Renal pelvis (tissue), 12 donors: ENCODE data around the gene JUN. TPM values are rescaled to one million over a fixed set of nuclear protein-coding genes. Genes with fewer than 3 reads are reported as not detected.

ENCODE experiments used
- DNase-seq: peaks from one replicate; pipeline ENCODE4 v3.0.0-alpha.2; 2013
- long read RNA-seq, 16 experiments: transcript quantifications; one replicate each; lab custom pipeline, GENCODE V29; 2026
- polyA plus RNA-seq, 3 donors: library from polyadenylated mRNA; unstranded; fragments of 120-200 nt; gene quantifications; one replicate each; pipeline ENCODE4 v1.2.1, GENCODE V29; 2013; ENCODE audit not compliant: insufficient read length in 3 of 3

The JUN gene
- polyA plus RNA-seq: 10 to 100 TPM; 71.7 to 96.1 (median 79.8) TPM
- long read RNA-seq, donor 1, transcript JUN-201 (1 exons, 3,540 nt): major isoform, 121 of 121 reads
- long read RNA-seq, donor 1, partial matches to known transcripts: 0 of 121 reads
- long read RNA-seq, donor 1, other reads (novel, unspliced or antisense): 0 of 121 reads
- long read RNA-seq, donor 2, transcript JUN-201 (1 exons, 3,540 nt): major isoform, 167 of 167 reads
- long read RNA-seq, donor 2, partial matches to known transcripts: 0 of 167 reads
- long read RNA-seq, donor 2, other reads (novel, unspliced or antisense): 0 of 167 reads
- long read RNA-seq, donor 3, transcript JUN-201 (1 exons, 3,540 nt): major isoform, 189 of 189 reads
- long read RNA-seq, donor 3, partial matches to known transcripts: 0 of 189 reads
- long read RNA-seq, donor 3, other reads (novel, unspliced or antisense): 0 of 189 reads
- long read RNA-seq, donor 4, transcript JUN-201 (1 exons, 3,540 nt): major isoform, 366 of 366 reads
- long read RNA-seq, donor 4, partial matches to known transcripts: 0 of 366 reads
- long read RNA-seq, donor 4, other reads (novel, unspliced or antisense): 0 of 366 reads
- long read RNA-seq, donor 5, transcript JUN-201 (1 exons, 3,540 nt): major isoform, 307 of 307 reads
- long read RNA-seq, donor 5, partial matches to known transcripts: 0 of 307 reads
- long read RNA-seq, donor 5, other reads (novel, unspliced or antisense): 0 of 307 reads
- long read RNA-seq, donor 6, transcript JUN-201 (1 exons, 3,540 nt): major isoform, 164 of 164 reads
- long read RNA-seq, donor 6, partial matches to known transcripts: 0 of 164 reads
- long read RNA-seq, donor 6, other reads (novel, unspliced or antisense): 0 of 164 reads
- long read RNA-seq, donor 7, transcript JUN-201 (1 exons, 3,540 nt): major isoform, 348 of 348 reads
- long read RNA-seq, donor 7, partial matches to known transcripts: 0 of 348 reads
- long read RNA-seq, donor 7, other reads (novel, unspliced or antisense): 0 of 348 reads
- long read RNA-seq, donor 8, transcript JUN-201 (1 exons, 3,540 nt): major isoform, 1,734 of 1,734 reads
- long read RNA-seq, donor 8, partial matches to known transcripts: 0 of 1,734 reads
- long read RNA-seq, donor 8, other reads (novel, unspliced or antisense): 0 of 1,734 reads
- long read RNA-seq, donor 9, transcript JUN-201 (1 exons, 3,540 nt): major isoform, 737 of 737 reads
- long read RNA-seq, donor 9, partial matches to known transcripts: 0 of 737 reads
- long read RNA-seq, donor 9, other reads (novel, unspliced or antisense): 0 of 737 reads
- long read RNA-seq, donor 10, transcript JUN-201 (1 exons, 3,540 nt): major isoform, 154 of 154 reads
- long read RNA-seq, donor 10, partial matches to known transcripts: 0 of 154 reads
- long read RNA-seq, donor 10, other reads (novel, unspliced or antisense): 0 of 154 reads
- long read RNA-seq, donor 11, transcript JUN-201 (1 exons, 3,540 nt): major isoform, 158 of 158 reads
- long read RNA-seq, donor 11, partial matches to known transcripts: 0 of 158 reads
- long read RNA-seq, donor 11, other reads (novel, unspliced or antisense): 0 of 158 reads
- long read RNA-seq, donor 12, transcript JUN-201 (1 exons, 3,540 nt): major isoform, 257 of 257 reads
- long read RNA-seq, donor 12, partial matches to known transcripts: 0 of 257 reads
- long read RNA-seq, donor 12, other reads (novel, unspliced or antisense): 0 of 257 reads
- long read RNA-seq, donor 13, transcript JUN-201 (1 exons, 3,540 nt): major isoform, 136 of 136 reads
- long read RNA-seq, donor 13, partial matches to known transcripts: 0 of 136 reads
- long read RNA-seq, donor 13, other reads (novel, unspliced or antisense): 0 of 136 reads
- long read RNA-seq, donor 14: 0 reads
- long read RNA-seq, donor 15, transcript JUN-201 (1 exons, 3,540 nt): major isoform, 1,112 of 1,112 reads
- long read RNA-seq, donor 15, partial matches to known transcripts: 0 of 1,112 reads
- long read RNA-seq, donor 15, other reads (novel, unspliced or antisense): 0 of 1,112 reads
- long read RNA-seq, donor 16, transcript JUN-201 (1 exons, 3,540 nt): major isoform, 336 of 336 reads
- long read RNA-seq, donor 16, partial matches to known transcripts: 0 of 336 reads
- long read RNA-seq, donor 16, other reads (novel, unspliced or antisense): 0 of 336 reads

DNA sequence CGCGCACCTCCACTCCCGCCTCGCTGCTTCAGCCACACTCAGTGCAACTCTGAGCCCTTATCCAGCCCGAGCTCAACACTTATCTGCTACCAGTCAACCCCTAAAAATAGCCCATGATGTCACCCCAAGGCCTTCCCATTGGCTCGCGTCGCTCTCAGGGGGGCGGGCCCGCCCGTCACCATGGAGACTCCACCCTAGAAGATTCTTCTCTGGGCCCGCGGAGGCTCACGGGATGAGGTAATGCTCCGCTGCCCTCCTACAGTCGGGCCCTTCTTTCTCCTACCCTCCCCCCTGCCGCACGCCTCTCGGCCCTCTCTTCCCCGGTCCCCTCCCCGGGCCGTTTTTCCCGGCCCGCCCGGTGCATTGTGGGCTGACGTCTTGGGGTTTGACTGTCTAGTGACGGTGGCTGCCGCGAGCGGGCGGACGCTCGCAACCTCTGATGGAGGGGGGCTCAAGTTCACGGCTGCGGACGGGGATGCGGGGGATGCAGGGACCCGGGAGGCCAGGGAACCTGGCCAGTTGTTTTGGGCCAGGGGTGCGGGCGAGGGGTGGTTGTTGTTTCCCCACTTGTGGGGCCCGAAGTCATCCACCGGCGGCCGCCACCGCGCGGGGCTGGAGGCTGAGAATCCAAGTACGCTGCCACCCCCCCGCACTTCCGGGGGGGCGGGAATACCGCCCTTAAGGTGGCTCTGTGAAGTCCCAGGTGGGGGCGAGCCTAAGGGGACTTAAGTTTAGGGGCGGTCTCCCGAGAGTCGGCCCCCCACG lies at the start of gene JUN:
TSS of gene JUN (minus strand) at position 55 of the 765 bp plus-strand sequence. CDS start 977 bp downstream, outside the sequence.
- DNase-seq: peak; percentile 100

DNA sequence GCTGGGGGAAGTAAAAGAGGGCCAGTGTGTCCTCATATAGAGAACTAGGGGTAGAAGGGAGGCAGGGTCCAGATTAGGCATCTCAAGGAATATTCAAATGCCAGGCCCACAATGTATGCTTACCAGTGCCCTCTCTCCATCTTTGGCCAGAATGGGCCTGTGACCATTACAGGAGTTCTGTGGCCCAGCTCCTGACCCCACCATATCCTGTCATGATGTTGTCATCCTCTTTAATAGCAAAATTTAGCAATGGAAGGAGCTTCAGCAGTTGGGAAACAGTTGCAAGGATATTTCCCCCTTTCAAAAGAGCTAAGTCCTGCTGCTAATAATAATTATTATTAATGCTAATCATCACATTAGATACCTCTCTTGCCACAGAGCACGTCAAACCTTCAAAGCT lies 49.3 kb upstream of the JUN start:
- DNase-seq: no peak

DNA sequence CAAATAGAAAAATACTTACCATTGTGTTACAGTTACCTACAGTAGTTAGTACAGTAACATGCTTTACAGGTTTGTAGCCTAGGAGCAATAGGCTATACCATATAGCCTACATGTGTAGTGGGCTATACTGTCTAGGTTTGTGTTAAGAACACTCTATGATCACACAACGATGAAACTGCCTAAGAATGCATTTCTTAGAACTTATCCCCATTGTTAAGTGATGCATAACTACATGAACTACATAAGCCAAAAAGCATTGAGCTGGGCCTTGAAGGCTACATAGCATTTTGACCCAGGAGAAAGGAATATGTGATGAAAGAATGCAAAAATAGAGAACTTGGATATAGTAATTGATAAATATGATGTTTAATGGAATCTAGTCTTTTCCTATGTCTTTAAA lies 46.4 kb upstream of the JUN start:
- no peak for DNase-seq

DNA sequence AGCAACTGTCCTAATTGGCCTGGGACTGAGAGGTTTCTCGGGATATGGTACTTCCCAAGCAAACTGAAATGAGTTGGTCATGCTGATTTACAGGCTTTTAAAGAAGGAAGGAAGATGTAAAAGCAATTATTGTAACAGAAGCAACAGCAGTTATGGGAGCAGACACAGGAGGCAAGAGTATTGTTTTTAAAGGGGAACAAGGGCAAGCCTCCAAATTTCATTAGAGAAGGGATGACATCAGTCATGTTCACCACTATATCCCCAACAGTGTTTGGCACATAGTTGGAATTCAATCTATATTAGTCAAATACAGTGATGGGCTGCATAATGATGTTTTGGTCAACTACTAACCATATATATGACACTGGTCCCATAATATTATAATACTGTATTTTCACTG lies 46.0 kb upstream of the JUN start:
- no peak for DNase-seq

DNA sequence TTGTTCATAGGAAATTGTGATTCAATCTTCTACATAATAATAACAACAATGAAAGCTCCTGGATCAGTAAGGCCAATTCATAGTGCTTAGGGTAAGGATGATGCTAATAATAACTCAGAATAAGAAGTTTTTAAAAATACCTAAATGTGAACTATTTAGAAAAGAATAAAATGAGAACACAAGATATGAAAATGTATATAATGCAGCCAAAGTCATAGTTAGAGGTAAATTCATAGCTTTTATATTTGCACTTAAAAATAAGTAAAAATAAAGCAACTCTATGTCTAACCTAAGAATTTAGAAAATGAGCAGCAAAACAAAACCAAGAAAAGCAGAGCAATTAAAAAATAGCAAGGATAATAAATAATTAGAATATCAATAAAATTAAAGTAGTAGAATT lies 43.5 kb upstream of the JUN start:
- no peak for DNase-seq

DNA sequence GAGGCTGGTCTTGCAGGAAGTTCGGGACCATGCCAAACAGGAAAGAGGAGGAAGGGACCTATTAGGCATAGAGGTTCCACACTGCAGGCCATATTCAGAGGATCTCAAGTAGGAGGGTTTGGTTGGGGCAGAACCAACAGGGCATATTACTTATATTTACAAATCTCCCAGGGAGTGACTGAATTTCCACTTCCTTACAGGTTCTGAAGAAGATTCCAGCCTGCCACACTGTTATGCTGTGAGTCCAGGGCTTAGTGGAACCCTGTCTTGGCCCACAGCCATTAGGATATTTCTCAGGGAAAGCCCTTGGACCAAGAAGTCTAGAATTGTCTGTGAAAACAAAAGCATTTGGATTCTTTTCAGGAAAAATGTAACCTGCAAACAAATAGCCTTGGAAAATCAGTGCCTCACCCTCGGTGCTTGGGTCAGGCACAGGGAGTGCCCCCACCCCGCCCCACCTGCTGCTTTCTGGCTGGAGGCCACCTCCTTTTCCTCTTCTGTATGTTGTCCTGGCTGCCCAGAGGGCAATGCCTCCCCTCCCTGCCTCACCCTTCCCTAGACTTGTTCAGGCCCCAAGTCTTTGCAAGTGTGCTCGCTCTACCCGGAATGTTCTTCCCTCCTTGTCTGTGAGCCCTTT lies 41.0 kb upstream of the JUN start:
- no peak for DNase-seq

DNA sequence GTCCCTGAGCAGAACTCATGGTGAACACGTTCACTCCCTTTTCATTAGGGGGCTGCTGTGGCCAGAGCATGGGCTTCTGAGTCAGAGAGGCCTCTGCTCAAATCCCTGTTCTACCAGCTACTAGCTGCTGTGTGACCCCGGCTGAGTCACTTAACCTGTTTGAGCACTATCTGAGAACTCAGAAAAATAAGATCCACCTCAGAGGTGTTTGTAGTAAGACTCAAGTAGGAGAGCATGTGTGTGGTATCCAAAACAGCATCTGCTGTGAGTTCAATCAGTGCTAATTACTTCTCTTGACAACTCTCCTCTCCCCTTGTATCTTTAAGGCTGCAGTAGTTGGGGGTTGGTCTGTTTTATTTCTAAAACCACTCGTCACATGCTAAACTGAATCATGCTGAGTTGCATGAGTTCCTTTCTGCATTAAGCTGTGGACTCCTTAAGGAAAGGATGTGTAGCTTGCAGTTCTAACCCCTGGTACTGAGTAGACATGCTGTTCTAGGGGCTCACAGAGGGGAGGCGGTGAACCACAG lies 39.7 kb upstream of the JUN start:
- no peak for DNase-seq

DNA sequence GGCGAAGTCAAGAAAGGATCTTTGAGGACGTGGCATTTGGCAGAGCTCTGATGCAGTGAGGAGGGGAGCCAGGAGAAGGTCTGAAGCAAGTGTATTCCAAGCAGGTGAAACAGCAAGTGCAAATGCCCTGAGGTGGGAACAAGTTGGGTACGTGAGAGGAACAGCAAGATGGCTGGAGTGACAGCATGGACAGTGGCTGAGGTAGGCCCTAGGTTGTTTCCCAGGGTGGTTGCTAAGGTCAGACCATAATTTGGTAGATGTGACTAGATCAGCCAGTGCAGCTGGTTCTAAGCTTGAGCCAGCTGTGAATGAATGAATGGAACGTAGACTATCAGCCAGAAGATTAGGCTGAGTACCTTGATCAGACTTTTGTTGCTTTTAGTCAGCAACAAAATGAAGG lies 37.5 kb upstream of the JUN start:
- no peak for DNase-seq

DNA sequence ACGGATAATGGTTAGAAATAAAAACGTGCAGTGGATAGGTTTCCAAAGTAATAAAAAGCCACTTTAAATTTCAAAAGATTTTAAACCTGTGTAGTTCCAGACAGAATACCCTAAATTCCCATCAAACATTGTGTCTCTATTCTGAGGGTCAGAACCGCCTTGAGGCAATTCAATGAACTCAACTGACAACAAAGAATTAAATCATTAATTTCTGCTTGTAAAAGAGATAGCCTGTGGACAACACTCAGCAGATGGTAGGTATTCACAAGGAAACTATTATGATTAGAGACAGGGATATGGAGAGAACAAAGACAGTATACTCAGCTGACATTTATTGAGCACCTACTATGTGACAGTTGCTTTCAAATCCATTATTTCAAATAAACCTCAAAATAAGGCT lies 35.1 kb upstream of the JUN start:
- no peak for DNase-seq

DNA sequence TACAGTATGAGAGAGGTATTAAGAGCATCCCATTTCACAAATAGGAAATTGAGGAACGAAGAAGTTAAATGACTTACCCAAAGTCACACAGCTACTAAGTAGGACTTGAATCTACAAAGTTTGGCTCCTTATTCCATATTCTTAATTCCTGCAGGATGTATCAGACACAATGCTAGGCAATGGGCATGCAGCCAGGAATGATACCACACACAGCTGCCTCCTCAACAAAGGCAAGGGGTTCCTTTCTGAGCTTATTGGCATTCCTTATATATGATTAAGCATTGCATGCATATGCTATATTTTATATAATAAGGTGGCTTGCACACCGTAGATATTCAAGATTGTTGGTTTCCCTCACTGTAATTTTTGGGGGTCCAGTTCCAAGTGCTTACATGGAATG lies 34.2 kb upstream of the JUN start:
- DNase-seq: no peak

DNA sequence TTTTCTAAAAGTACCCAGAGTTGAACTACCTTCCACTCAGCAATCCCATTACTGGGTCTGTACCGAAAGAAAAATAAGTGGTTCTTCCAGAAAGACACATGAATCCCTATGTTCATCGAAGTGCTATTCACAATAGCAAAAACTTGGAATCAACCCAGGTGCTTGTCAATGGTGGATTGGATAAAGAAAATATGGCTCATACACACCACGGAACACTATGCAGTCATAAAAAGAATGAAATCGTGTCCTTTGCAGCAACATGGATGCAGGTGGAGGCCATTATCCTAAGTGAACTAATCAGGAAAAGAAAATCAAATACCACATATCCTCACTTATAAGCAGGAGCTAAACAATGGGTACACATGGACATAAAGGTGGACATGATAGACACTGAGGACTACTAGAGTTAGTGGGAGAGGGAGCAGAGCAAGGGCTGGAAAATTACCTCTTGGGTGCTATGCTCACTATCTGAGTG lies 32.9 kb upstream of the JUN start:
- DNase-seq: no peak

DNA sequence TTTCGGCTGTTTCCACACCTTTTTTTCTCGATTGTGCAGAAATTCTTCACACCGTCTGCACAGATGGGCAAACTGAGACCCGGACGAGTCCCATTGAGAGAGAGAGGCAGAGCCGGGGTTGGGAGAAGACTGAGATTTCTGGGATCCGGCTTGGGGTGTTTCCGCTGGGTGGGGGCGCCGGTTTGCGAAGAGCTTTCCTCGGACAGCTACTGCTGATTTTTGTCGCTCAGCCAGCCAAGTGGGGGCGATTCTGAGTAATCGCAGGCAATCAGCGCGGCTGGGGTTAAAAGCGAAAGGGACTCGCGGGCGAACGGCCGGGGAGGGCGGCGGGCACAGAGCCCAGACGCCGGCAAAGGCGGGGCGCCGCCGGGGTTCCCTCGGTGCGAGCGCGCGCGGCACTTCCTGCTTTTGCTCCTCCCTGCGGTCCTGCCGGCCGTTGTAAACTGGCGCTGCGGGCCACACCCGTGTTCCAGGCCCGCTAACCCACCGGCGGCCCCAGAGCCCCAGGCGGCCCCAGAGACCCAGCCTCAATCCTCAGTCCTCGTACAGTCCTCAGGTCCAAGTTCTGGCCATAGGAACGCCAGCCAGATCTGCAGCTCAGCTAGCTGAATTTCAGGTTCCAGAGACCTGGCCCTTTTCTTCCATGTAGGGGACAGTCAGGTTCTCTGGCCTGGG lies 32.4 kb upstream of the JUN start:
- peak; percentile 86 for DNase-seq

DNA sequence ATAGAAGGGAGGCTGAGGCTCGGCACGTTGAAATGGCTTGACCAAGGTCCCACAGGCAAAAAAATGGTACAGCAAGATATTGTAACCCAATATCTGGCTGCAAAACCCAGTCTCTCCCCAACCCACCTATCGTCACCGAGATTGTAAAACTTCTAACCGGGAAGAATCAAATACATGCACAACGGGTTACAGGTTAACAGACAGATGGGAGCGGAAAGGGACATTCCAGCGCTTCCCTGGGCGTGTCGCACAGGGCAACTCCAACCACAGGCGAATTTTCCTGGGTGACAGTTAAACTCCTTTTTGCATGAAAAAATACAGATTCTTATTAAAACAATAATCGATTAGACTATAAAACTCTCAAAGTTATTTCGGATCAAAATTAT lies 31.8 kb upstream of the JUN start:
- peak; percentile 47 for DNase-seq

DNA sequence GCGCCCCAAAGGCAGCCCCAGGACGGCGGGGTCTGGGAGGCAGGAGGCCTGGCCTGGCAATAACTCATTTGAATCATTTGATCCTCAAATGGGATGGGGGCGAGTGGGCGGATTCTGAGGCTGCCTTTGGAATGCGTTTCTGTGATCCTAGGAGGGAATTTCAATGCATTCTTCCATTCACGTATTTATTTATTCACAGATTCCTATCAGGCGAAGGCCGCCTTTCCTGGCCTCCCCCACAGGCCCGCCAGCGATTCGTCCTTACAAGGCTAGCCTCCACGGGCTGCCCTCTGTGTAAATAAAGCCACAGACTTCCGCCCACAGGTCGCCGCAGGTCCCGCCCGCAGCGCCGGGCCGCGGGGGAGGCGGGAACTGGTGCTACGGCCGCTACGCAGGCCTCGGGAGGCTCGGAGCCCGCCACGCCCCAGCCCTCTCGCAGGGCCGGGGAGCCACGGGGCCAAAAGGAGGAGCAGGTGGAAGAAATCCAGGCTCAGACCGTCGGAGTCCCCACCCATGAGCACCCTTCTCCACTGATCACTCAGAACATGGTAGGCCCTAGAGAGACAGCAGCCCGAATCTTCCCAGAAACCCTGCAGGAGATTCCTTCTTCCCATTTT lies 31.3 kb upstream of the JUN start:
- DNase-seq: peak; percentile 83

DNA sequence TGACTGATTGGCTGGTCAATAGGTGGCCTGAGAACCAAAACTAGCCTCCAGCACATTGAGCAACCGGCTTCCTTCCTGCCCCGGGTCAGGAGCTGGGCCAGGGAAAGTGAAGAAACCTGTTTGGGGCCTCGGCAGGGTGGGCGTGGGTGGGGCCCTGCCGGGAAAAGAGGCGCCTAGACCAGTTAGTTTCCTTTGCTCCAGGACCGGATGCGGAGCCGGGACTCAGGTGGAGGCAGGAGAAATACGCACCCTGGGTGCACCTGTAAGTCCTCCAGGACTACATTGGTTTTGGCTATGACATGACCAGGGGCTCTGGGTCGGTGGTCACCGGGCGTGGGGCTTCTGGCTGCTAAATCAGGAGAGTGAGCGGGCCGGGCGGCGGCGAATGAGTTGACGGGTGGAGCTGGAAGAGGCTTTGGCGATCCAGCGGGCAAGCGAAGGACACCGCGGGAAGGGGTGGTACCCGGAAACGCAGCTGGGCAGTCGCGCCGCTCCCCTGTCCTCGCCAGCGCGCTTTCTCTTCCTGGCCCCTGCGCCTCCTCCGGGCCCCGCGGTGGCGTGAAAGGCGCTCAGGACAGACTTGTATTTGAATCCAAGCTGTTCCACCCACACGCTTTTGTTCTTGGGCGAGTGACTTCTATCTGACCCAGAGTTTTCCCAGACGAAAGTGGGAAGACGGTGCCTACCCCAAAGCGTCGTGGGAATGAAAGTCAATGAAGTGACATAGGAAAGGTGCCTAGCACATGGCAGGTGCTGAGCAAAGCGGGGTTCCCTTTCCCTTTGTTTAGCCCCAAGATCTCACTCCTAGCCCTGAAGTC lies 30.6 kb upstream of the JUN start:
- peak; percentile 38 for DNase-seq

DNA sequence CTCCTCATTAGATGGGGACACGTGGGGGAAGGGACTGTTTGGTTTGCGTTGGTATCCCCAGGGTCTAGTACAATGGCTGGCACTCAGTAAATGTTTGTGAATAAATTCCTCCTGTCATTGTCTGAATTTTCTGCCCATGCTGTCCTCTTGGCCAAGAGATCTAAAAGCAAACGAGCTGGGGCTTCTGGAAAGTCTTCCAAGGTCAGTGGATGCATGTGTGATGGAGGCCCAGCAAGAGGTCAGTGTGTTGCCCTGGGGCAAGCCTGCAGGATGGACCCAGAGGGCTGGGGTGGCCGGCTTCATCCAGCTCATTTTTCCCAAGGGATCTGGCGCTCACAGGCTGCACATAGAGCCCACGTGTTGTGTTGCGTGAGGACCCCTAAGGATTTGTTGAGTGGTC lies 30.0 kb upstream of the JUN start:
- no peak for DNase-seq

DNA sequence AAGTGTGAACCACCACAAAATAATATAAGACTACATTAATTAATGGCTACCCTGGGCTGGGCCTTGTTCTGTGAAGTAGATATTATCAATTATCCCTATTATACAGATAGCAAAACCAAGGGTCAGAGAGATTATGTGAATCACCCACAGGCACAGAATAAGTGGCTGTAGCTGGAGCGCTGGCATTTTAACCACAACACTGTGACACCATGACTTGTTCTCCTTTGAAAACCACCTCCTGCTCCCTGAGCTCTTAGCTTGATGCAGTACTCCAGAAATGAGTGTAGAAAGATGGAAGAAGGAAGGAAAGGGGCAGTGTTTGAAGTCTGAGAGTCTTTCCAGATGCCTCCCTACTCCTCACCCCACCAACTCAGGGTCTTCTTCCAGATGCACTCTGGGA lies 29.5 kb upstream of the JUN start:
- DNase-seq: no peak
